ENCODE measurements around the gene GRM4.

GRCh38 chr6:34005901-34006531 lies 139.9 kb downstream of the GRM4 start:
- TF ChIP-seq CTCF (conservative IDR thresholded peaks at IDR 0.05; ENCODE audit: low read length) (no peak), EZH2phosphoT487 (IDR thresholded peaks at IDR 0.05; ENCODE audit: borderline replicate concordance) (no peak)
